Measurements from ENCODE around the gene TMEM147. TPM values are rescaled to one million over a fixed set of nuclear protein-coding genes. Genes with fewer than 3 reads are reported as not detected.

Gene TMEM147
- total RNA-seq, 1 donor from 2014 or later = 84.6 TPM

GRCh38 chr19:35516310-35516709 is 29.1 kb upstream of the TMEM147 start:
- intact Hi-C loops (cut with DNase I) = no loop called here
- no peak for ATAC-seq

GRCh38 chr19:35517342-35517741 is 28.1 kb upstream of the TMEM147 start:
- DNase-seq (ENCODE audit: missing footprints) (no peak), ATAC-seq (no peak)
- intact Hi-C loops (cut with DNase I) = no loop called here

More at GRCh38 chr19:35516310-35516709, 29.1 kb upstream of the TMEM147 start:
- DNase-seq (ENCODE audit: missing footprints) = no peak

- ATAC-seq (no peak), DNase-seq (ENCODE audit: missing footprints) (no peak)
- intact Hi-C loops (cut with DNase I) = no loop called here
Measured at GRCh38 chr19:35518313-35518712, 27.1 kb upstream of the TMEM147 start.

- ATAC-seq = no peak
- intact Hi-C loops (cut with DNase I) = no loop called here
- DNase-seq (ENCODE audit: missing footprints) = no peak
Measured at GRCh38 chr19:35519291-35519690, 26.1 kb upstream of the TMEM147 start.

- no peak for DNase-seq (ENCODE audit: missing footprints)
Measured at GRCh38 chr19:35521124-35521743, 24.2 kb upstream of the TMEM147 start.

GRCh38 chr19:35522745-35523327 is 22.6 kb upstream of the TMEM147 start:
- no peak for ATAC-seq

More at GRCh38 chr19:35521124-35521743, 24.2 kb upstream of the TMEM147 start:
- no peak for ATAC-seq
- intact Hi-C loops (cut with DNase I) = no loop called here

GRCh38 chr19:35524181-35524837 is 21.1 kb upstream of the TMEM147 start:
- DNase-seq (ENCODE audit: missing footprints) (no peak), ATAC-seq (no peak)
- intact Hi-C loops (cut with DNase I) = no loop called here

More at GRCh38 chr19:35522745-35523327, 22.6 kb upstream of the TMEM147 start:
- intact Hi-C loops (cut with DNase I) = no loop called here
- no peak for DNase-seq (ENCODE audit: missing footprints)

GRCh38 chr19:35525873-35526272 is 19.6 kb upstream of the TMEM147 start:
- no peak for ATAC-seq
- no peak for DNase-seq (ENCODE audit: missing footprints)
- intact Hi-C loops (cut with DNase I) = no loop called here

- intact Hi-C loops (cut with DNase I) = no loop called here
Measured at GRCh38 chr19:35528218-35529038, 17.0 kb upstream of the TMEM147 start, which contains the start of gene SBSN. Gene SBSN, minus strand, starts transcription at chr19:35528311. Its CDS starts 30 bp downstream, at chr19:35528281.

GRCh38 chr19:35529241-35530218 is 15.9 kb upstream of the TMEM147 start:
- ATAC-seq (no peak), DNase-seq (ENCODE audit: missing footprints) (no peak)
- intact Hi-C loops (cut with DNase I) = no loop called here

More at GRCh38 chr19:35528218-35529038, 17.0 kb upstream of the TMEM147 start, which contains the start of gene SBSN:
- no peak for ATAC-seq
- DNase-seq (ENCODE audit: missing footprints) = no peak

GRCh38 chr19:35531291-35531690 is 14.1 kb upstream of the TMEM147 start:
- ATAC-seq (no peak), DNase-seq (ENCODE audit: missing footprints) (no peak)
- intact Hi-C loops (cut with DNase I) = no loop called here

- intact Hi-C loops (cut with DNase I) = no loop called here
- DNase-seq (ENCODE audit: missing footprints) (no peak), ATAC-seq (no peak)
Measured at GRCh38 chr19:35533201-35533821, 12.1 kb upstream of the TMEM147 start, which contains the start of gene GAPDHS. Gene GAPDHS, plus strand, starts transcription at chr19:35533456. Its CDS starts 72 bp downstream, at chr19:35533528.

GRCh38 chr19:35533822-35534392 is 11.5 kb upstream of the TMEM147 start:
- intact Hi-C loops (cut with DNase I) = no loop called here
- DNase-seq (ENCODE audit: missing footprints) = no peak
- ATAC-seq = no peak

- intact Hi-C loops (cut with DNase I) = no loop called here
- DNase-seq (ENCODE audit: missing footprints) = no peak
- ATAC-seq = no peak
Measured at GRCh38 chr19:35534803-35535480, 10.5 kb upstream of the TMEM147 start.

- intact Hi-C loops (cut with DNase I) = no loop called here
- DNase-seq (ENCODE audit: missing footprints) (no peak), ATAC-seq (no peak)
Measured at GRCh38 chr19:35539314-35539713, 6.1 kb upstream of the TMEM147 start.

- no peak for ATAC-seq
- DNase-seq (ENCODE audit: missing footprints) = no peak
- intact Hi-C loops (cut with DNase I) = no loop called here
Measured at GRCh38 chr19:35539850-35540249, 5.6 kb upstream of the TMEM147 start.

Measured in Right ventricle myocardium inferior (tissue), 1 donor.